Measurements from ENCODE around the gene EGFLAM.

DNA sequence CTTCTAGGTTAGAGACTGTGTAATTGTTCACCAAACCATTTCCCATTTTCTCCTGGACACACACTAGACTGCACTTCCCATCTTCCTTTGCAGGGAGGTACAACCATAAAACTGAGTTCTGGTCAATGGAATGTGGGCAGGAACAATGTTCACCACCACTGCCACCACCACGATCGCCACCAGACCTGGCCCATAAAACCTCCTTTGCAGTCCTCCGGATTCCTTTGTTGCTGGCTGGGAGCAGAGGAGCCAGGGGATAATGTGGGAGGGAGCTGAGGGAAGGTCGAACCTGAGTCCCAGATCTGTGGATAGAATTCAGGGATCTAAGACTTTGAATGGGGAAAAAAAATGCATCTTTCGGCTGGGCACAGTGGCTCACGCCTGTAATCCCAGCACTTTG is 29.4 kb upstream of the EGFLAM start:
- TF ChIP-seq, protein P1, sequence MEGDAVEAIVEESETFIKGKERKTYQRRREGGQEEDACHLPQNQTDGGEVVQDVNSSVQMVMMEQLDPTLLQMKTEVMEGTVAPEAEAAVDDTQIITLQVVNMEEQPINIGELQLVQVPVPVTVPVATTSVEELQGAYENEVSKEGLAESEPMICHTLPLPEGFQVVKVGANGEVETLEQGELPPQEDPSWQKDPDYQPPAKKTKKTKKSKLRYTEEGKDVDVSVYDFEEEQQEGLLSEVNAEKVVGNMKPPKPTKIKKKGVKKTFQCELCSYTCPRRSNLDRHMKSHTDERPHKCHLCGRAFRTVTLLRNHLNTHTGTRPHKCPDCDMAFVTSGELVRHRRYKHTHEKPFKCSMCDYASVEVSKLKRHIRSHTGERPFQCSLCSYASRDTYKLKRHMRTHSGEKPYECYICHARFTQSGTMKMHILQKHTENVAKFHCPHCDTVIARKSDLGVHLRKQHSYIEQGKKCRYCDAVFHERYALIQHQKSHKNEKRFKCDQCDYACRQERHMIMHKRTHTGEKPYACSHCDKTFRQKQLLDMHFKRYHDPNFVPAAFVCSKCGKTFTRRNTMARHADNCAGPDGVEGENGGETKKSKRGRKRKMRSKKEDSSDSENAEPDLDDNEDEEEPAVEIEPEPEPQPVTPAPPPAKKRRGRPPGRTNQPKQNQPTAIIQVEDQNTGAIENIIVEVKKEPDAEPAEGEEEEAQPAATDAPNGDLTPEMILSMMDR (IDR thresholded peaks at IDR 0.05; ENCODE audit: insufficient read depth, low read length, poor library complexity, severe bottlenecking): no peak
- TF ChIP-seq EZH2phosphoT487 (conservative IDR thresholded peaks at IDR 0.05; ENCODE audit: low read length): no peak
